HCT116 (cell line): ENCODE results near the gene SH3D19. TPM values are rescaled to one million over a fixed set of nuclear protein-coding genes. Genes with fewer than 3 reads are reported as not detected.

Source experiments
- ATAC-seq: fragments of 200-7000 bp; cut with Tn5 transposase; 2 replicates; pipeline ENCODE4 v1.9.1; 2020; ENCODE audit warnings: mild to moderate bottlenecking, moderate library complexity
- BruUV-seq: library from RNA; stranded (reverse); fragments of 400-500 nt; replicated peaks from 2 replicates; lab custom pipeline; 2021; lab: Mats Ljungman, UMichigan
- CTCF ChIA-PET: fragments of 300-600 bp; sonication (Branson Sonifier 250); formaldehyde crosslinking; loops from one replicate; lab custom pipeline; 2021; ENCODE audit warnings: antibody characterized with exemption; lab: Charles Lee
- POLR2A ChIA-PET: fragments of 300-600, 350-600 bp; sonication (Branson Sonifier 250); formaldehyde crosslinking; loops from one replicate; lab custom pipeline; 2021; ENCODE audit warnings: antibody characterized with exemption; lab: Charles Lee
- RAD21 ChIA-PET, 2 experiments: fragments of 300-600 bp; sonication (Branson Sonifier 250); formaldehyde crosslinking; loops; one replicate each; lab custom pipeline; 2023; ENCODE audit warnings: low total read pairs in 2 of 2; ENCODE audit not compliant: uncharacterized antibody in 2 of 2, unreplicated experiment in 2 of 2, low non-redundant PET in 1 of 2; lab: Charles Lee
- DNase-seq: peaks from one replicate; pipeline ENCODE4 v3.0.0-alpha.2; 2010; ENCODE audit warnings: low read depth, low spot score
- H2AFZ ChIP-seq: fragments of 200-600 bp; shearing (Covaris generic), sonication (generic); 2 replicates; pipeline ENCODE4 v1.6.1; 2017; ENCODE audit warnings: low read depth, mixed run types, mixed read lengths, antibody characterized with exemption, low read length; ENCODE audit not compliant: poor library complexity, severe bottlenecking
- H3K27ac ChIP-seq: 2 replicates; pipeline ENCODE4 v1.5.1; 2012; ENCODE audit warnings: low read depth, low read length
- H3K27me3 ChIP-seq: fragments of 200-600 bp; sonication (generic); 2 replicates; pipeline ENCODE4 v1.6.1; 2016; ENCODE audit warnings: mixed run types, low read length, mixed read lengths; ENCODE audit not compliant: insufficient read depth
- H3K36me3 ChIP-seq, 2 experiments: fragments of 200-500 bp in 1 of 2; fragments of 200-600 bp in 1 of 2; sonication (Bioruptor generic) in 1 of 2; sonication (generic) in 1 of 2; 2 replicates each; pipeline versions ENCODE4 v1.5.1 to v1.6.1; 2014 to 2016; ENCODE audit warnings: low read length in 2 of 2, inconsistent platforms in 1 of 2, mixed read lengths in 1 of 2, mixed run types in 1 of 2; ENCODE audit not compliant: insufficient read depth in 2 of 2, control insufficient read depth in 1 of 2
- H3K4me1 ChIP-seq, 2 experiments: fragments of 200-600 bp in 1 of 2; sonication (generic) in 1 of 2; 2 replicates each; pipeline versions ENCODE4 v1.5.1 to v1.6.1; 2012 to 2017; ENCODE audit warnings: low read length in 2 of 2, inconsistent platforms in 1 of 2, mild to moderate bottlenecking in 1 of 2, mixed read lengths in 1 of 2, mixed run types in 1 of 2, moderate library complexity in 1 of 2; ENCODE audit not compliant: insufficient read depth in 2 of 2, control insufficient read depth in 1 of 2
- H3K4me2 ChIP-seq: fragments of 200-600 bp; sonication (generic); 2 replicates; pipeline ENCODE4 v1.6.1; 2017; ENCODE audit warnings: mixed run types, low read length, mixed read lengths
- H3K4me3 ChIP-seq, 2 experiments: fragments of 200-600 bp in 1 of 2; sonication (generic) in 1 of 2; replicated peaks in 1 of 2; 2 replicates each; pipeline ENCODE4 v1.5.1; 2011 to 2016; ENCODE audit warnings: low read length in 2 of 2, control low read depth in 1 of 2, low read depth in 1 of 2, mild to moderate bottlenecking in 1 of 2, mixed read lengths in 1 of 2, mixed run types in 1 of 2
- H3K79me2 ChIP-seq: fragments of 200-600 bp; sonication (generic); 2 replicates; pipeline ENCODE4 v1.6.1; 2017; ENCODE audit warnings: mild to moderate bottlenecking, mixed run types, low read length, moderate library complexity, mixed read lengths; ENCODE audit not compliant: insufficient read depth
- H3K9ac ChIP-seq: fragments of 200-600 bp; sonication (generic); 2 replicates; pipeline ENCODE4 v1.6.1; 2016; ENCODE audit warnings: low read length, mixed read lengths
- H3K9me2 ChIP-seq: fragments of 200-600 bp; sonication (generic), shearing (Covaris generic); 2 replicates; pipeline ENCODE4 v1.6.1; 2017; ENCODE audit warnings: mixed run types, mild to moderate bottlenecking, moderate library complexity; ENCODE audit not compliant: insufficient read depth
- H3K9me3 ChIP-seq, 2 experiments: fragments of 200-500 bp in 1 of 2; fragments of 200-600 bp in 1 of 2; sonication (Bioruptor generic) in 1 of 2; sonication (generic) in 1 of 2; 2 replicates each; pipeline ENCODE4 v1.6.1; 2014 to 2017; ENCODE audit warnings: low read length in 2 of 2, mixed read lengths in 2 of 2, inconsistent platforms in 1 of 2, low read depth in 1 of 2, mild to moderate bottlenecking in 1 of 2, mixed run types in 1 of 2, moderate library complexity in 1 of 2; ENCODE audit not compliant: control insufficient read depth in 1 of 2, insufficient read depth in 1 of 2
- H4K20me1 ChIP-seq: fragments of 200-600 bp; sonication (generic), shearing (Covaris generic); 2 replicates; pipeline ENCODE4 v1.6.1; 2017; ENCODE audit warnings: mixed run types, mild to moderate bottlenecking, moderate library complexity; ENCODE audit not compliant: insufficient read depth
- CEBPB ChIP-seq: IDR thresholded peaks from 2 replicates; pipeline ENCODE4 v1.6.1; 2012; ENCODE audit warnings: low read depth
- EGR1 ChIP-seq: IDR thresholded peaks from 2 replicates; pipeline ENCODE4 v1.6.1; 2012; ENCODE audit warnings: low read depth
- JUND ChIP-seq: IDR thresholded peaks from 2 replicates; pipeline ENCODE4 v1.6.1; 2012
- RAD21 ChIP-seq: IDR thresholded peaks from 2 replicates; pipeline ENCODE4 v1.6.1; 2012; ENCODE audit warnings: low read depth, mild to moderate bottlenecking
- SRF ChIP-seq: IDR thresholded peaks from 2 replicates; pipeline ENCODE4 v1.6.1; 2012; ENCODE audit warnings: low read depth
- YY1 ChIP-seq: IDR thresholded peaks from 2 replicates; pipeline ENCODE4 v1.6.1; 2011; ENCODE audit warnings: low read length, low read depth, moderate library complexity, mild to moderate bottlenecking; ENCODE audit not compliant: insufficient replicate concordance; ENCODE audit errors: extremely low read depth
- ZFX ChIP-seq: fragments of 450-650 bp; IDR thresholded peaks from 2 replicates; pipeline ENCODE4 v1.6.1; 2017
- ZNF274 ChIP-seq: fragments of 200-500 bp; sonication (Bioruptor generic); IDR thresholded peaks from 2 replicates; pipeline ENCODE4 v1.6.1; 2014; ENCODE audit warnings: mild to moderate bottlenecking, low read depth, low read length, inconsistent platforms
- intact Hi-C: fragments of 100-400 bp; cut with micrococcal nuclease; formaldehyde crosslinking; loops from 2 replicates; pipeline ENCODE4 v1.10.0; 2022
- total RNA-seq: library from RNA; stranded (reverse); gene quantifications from one replicate; pipeline ENCODE4 v1.2.1, GENCODE V29; 2021; ENCODE audit not compliant: unreplicated experiment
- TF ChIP-seq, protein P1 (sequence below), 3 experiments: fragments of 200-600 bp in 1 of 3; sonication (generic) in 1 of 3; IDR thresholded peaks in 2 of 3; conservative IDR thresholded peaks in 1 of 3; 2 replicates each; pipeline ENCODE4 v1.5.1; 2012 to 2017; ENCODE audit warnings: low read depth in 2 of 3, low read length in 2 of 3, antibody characterized with exemption in 1 of 3, borderline replicate concordance in 1 of 3, control low read depth in 1 of 3, mild to moderate bottlenecking in 1 of 3, mixed read lengths in 1 of 3, mixed run types in 1 of 3, moderate library complexity in 1 of 3; ENCODE audit not compliant: insufficient read depth in 1 of 3

Gene SH3D19
- total RNA-seq, 1 experiment from 2014 or later = 37.5 TPM

DNA sequence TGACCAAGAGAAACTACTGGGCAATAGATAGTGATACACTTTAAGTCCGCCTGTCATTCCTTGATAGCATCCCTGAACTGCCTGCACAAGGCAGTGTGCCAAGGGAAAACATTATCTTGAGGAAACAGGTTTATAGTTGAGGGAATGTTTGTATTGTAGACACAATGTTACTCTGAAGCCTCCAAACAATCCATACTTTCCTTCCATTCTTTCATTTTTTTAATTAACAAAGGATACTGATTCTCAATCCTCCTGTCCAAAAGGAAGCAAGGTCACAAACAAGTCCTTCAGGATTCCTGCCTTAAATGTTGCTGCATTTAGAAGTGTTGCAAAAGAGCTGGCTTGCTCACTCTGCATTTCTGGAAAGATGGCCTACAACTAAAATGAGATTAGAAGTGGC, 110.1 kb downstream of the SH3D19 start (continued):
- TF ChIP-seq JUND (no peak), SRF (no peak), EGR1 (no peak), RAD21 (no peak)

DNA sequence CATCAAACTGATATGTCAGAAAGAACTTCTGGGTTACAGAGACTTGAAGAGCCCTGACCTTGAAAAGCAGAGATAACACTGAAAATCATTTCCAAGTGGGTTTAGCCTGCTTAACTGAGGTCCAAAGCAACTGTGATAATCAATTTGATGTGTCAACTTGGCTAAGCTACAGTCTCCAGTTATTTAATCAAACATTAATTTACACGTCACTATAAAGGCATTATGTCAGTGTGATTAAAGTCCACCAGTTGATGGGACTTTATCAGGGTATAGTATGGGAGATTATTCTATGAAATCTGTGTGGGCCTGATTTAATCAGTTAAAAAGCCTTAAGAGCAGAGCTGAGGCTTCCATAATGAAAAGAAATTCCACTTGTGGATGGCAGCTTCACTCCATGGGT, 117.5 kb downstream of the SH3D19 start:
- H3K79me2 ChIP-seq = no peaks in the 10 kb centered on the region
- no peaks in the 10 kb centered on the region for H3K9me2 ChIP-seq
- DNase-seq = no peak
- H4K20me1 ChIP-seq = no peaks in the 10 kb centered on the region
- TF ChIP-seq YY1 = no peak
- no peak for TF ChIP-seq RAD21
- TF ChIP-seq CEBPB = no peak
- no peak for TF ChIP-seq ZFX
- TF ChIP-seq, protein P1, sequence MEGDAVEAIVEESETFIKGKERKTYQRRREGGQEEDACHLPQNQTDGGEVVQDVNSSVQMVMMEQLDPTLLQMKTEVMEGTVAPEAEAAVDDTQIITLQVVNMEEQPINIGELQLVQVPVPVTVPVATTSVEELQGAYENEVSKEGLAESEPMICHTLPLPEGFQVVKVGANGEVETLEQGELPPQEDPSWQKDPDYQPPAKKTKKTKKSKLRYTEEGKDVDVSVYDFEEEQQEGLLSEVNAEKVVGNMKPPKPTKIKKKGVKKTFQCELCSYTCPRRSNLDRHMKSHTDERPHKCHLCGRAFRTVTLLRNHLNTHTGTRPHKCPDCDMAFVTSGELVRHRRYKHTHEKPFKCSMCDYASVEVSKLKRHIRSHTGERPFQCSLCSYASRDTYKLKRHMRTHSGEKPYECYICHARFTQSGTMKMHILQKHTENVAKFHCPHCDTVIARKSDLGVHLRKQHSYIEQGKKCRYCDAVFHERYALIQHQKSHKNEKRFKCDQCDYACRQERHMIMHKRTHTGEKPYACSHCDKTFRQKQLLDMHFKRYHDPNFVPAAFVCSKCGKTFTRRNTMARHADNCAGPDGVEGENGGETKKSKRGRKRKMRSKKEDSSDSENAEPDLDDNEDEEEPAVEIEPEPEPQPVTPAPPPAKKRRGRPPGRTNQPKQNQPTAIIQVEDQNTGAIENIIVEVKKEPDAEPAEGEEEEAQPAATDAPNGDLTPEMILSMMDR (IDR thresholded peaks at IDR 0.05 in 2 of 3, conservative IDR thresholded peaks at IDR 0.05 in 1 of 3; ENCODE audit: borderline replicate concordance in 1 of 3, insufficient read depth in 1 of 3, low read depth in 2 of 3, low read length in 2 of 3) = no peak
- TF ChIP-seq ZNF274 = no peak
- no peak for TF ChIP-seq SRF
- TF ChIP-seq JUND = no peak
- H3K27me3 ChIP-seq = no peaks in the 10 kb centered on the region
- intact Hi-C loops = no loop called here
- ChIA-PET RAD21 (no interaction called here), CTCF (no interaction called here), POLR2A (no interaction called here)
- no peaks in the 10 kb centered on the region for H3K4me1 ChIP-seq
- no peak overlapping the region for H3K27ac ChIP-seq
- H3K9ac ChIP-seq = no peak overlapping the region
- H3K9me3 ChIP-seq = no peaks in the 10 kb centered on the region
- no TSS peak for BruUV-seq
- no peaks in the 10 kb centered on the region for H3K36me3 ChIP-seq
- H3K4me2 ChIP-seq = no peak overlapping the region
- no peak for ATAC-seq
- no peak overlapping the region for H2AFZ ChIP-seq
- no peak overlapping the region for H3K4me3 ChIP-seq
